ENCODE data around the gene TYW3. TPM values are rescaled to one million over a fixed set of nuclear protein-coding genes. Genes with fewer than 3 reads are reported as not detected.

The TYW3 gene
- total and polyA plus RNA-seq, 4 donors = 6.2 to 13.1 (median 8.3) TPM

DNA sequence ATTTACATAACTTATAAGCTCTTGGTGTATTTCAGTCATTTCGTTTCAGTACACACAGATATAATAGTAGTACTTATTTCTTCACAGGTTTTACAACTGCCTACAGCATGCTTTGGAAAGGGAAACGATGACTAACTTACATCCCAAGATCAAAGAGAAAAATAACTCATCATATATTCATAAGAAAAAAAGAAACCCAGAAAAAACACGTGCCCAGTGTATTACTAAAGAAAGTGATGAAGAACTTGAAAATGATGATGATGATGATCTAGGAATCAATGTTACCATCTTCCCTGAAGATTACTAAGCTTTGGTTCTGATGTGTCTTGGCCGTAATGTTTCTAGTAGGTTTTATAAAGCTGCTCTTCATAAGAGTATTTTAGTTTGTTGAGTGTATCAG lies 30.9 kb downstream of the TYW3 start:
- no peaks in the 10 kb centered on the region for H3K27me3 ChIP-seq (ENCODE audit: control insufficient read depth in 4 of 4, insufficient read depth in 4 of 4, low read length in 3 of 4)
- no peak for DNase-seq (ENCODE audit: low spot score)
- H3K9ac ChIP-seq (ENCODE audit: low read depth in 1 of 2, low read length in 2 of 2) = no peak overlapping the region
- WGBS = 89% methylated on average over 4 of the region's 4 CpGs
- no peaks in the 10 kb centered on the region for H3K4me1 ChIP-seq (ENCODE audit: control insufficient read depth in 4 of 4, insufficient read depth in 4 of 4, low read length in 3 of 4)
- peaks cover 3 to 26% (median 13%) of the 10 kb centered on the region in 4 donors for H3K36me3 ChIP-seq (ENCODE audit: control insufficient read depth in 4 of 4, insufficient read depth in 3 of 4, low read depth in 1 of 4, low read length in 3 of 4)
- no peak overlapping the region for H3K4me3 ChIP-seq (ENCODE audit: low read depth in 1 of 3, low read length in 3 of 3)
- H3K9me3 ChIP-seq (ENCODE audit: control insufficient read depth in 4 of 4, low read length in 3 of 4) = no peaks in the 10 kb centered on the region
- TF ChIP-seq, protein P1, sequence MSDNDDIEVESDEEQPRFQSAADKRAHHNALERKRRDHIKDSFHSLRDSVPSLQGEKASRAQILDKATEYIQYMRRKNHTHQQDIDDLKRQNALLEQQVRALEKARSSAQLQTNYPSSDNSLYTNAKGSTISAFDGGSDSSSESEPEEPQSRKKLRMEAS (IDR thresholded peaks at IDR 0.05) = no peak
- TF ChIP-seq, protein P2, sequence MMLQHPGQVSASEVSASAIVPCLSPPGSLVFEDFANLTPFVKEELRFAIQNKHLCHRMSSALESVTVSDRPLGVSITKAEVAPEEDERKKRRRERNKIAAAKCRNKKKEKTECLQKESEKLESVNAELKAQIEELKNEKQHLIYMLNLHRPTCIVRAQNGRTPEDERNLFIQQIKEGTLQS (IDR thresholded peaks at IDR 0.05) = no peak
- TF ChIP-seq REST (IDR thresholded peaks at IDR 0.05) (no peak), FOXA1 (IDR thresholded peaks at IDR 0.05) (no peak), NR2F2 (IDR thresholded peaks at IDR 0.05) (no peak), HNF4A (conservative IDR thresholded peaks at IDR 0.05) (no peak), YY1 (IDR thresholded peaks at IDR 0.05) (no peak), HNF4G (IDR thresholded peaks at IDR 0.05) (no peak), RXRA (IDR thresholded peaks at IDR 0.05) (no peak), RAD21 (IDR thresholded peaks at IDR 0.05) (no peak), JUND (IDR thresholded peaks at IDR 0.05) (no peak), FOXA2 (IDR thresholded peaks at IDR 0.05) (no peak), GABPA (IDR thresholded peaks at IDR 0.05 in 1 of 2, conservative IDR thresholded peaks at IDR 0.05 in 1 of 2) (no peak), TAF1 (conservative IDR thresholded peaks at IDR 0.05) (no peak), SP1 (IDR thresholded peaks at IDR 0.05) (no peak), EGR1 (IDR thresholded peaks at IDR 0.05; ENCODE audit: low read depth in 2 of 2) (no peak)
- no peak overlapping the region for H3K27ac ChIP-seq (ENCODE audit: low read depth in 1 of 2, low read length in 2 of 2)

DNA sequence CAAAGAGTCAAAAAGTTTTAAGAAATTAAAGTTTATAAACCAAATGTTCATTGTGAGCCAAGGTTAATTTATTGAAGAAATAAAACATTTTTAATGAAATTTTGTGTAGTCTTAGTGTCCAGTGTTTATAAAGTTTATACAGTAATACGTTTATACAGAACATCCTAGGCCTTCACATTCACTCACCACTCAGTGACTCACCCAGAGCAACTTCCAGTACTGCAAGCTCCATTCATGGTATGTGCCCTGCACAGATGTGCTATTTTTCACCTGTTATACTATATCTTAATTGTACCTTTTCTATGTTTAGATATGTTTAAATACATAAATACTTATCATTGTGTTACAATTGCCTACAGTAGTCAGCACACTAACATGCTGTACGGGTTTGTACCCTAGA lies 33.6 kb downstream of the TYW3 start:
- Histone ChIP-seq H3K9ac (ENCODE audit: low read depth in 1 of 2, low read length in 2 of 2) (no peak overlapping the region), H3K4me1 (ENCODE audit: control insufficient read depth in 4 of 4, insufficient read depth in 4 of 4, low read length in 3 of 4) (no peaks in the 10 kb centered on the region), H3K27ac (ENCODE audit: low read depth in 1 of 2, low read length in 2 of 2) (no peak overlapping the region), H3K9me3 (ENCODE audit: control insufficient read depth in 4 of 4, low read length in 3 of 4) (no peaks in the 10 kb centered on the region), H3K4me3 (ENCODE audit: low read depth in 1 of 3, low read length in 3 of 3) (no peak overlapping the region), H3K36me3 (ENCODE audit: control insufficient read depth in 4 of 4, insufficient read depth in 3 of 4, low read depth in 1 of 4, low read length in 3 of 4) (peaks cover 3 to 14% (median 9%) of the 10 kb centered on the region in 4 donors), H3K27me3 (ENCODE audit: control insufficient read depth in 4 of 4, insufficient read depth in 4 of 4, low read length in 3 of 4) (no peaks in the 10 kb centered on the region)
- TF ChIP-seq RXRA (IDR thresholded peaks at IDR 0.05) = no peak
- no peak for TF ChIP-seq TAF1 (conservative IDR thresholded peaks at IDR 0.05)
- no peak for TF ChIP-seq FOXA2 (IDR thresholded peaks at IDR 0.05)
- no peak for TF ChIP-seq REST (IDR thresholded peaks at IDR 0.05)
- no peak for TF ChIP-seq HNF4A (conservative IDR thresholded peaks at IDR 0.05)
- no peak for TF ChIP-seq FOXA1 (IDR thresholded peaks at IDR 0.05)
- TF ChIP-seq, protein P2 (IDR thresholded peaks at IDR 0.05) = no peak
- TF ChIP-seq SP1 (IDR thresholded peaks at IDR 0.05) = no peak
- no peak for TF ChIP-seq RAD21 (IDR thresholded peaks at IDR 0.05)
- TF ChIP-seq JUND (IDR thresholded peaks at IDR 0.05) = no peak
- TF ChIP-seq EGR1 (IDR thresholded peaks at IDR 0.05; ENCODE audit: low read depth in 2 of 2) = no peak
- TF ChIP-seq, protein P1 (IDR thresholded peaks at IDR 0.05) = no peak
- TF ChIP-seq GABPA (IDR thresholded peaks at IDR 0.05 in 1 of 2, conservative IDR thresholded peaks at IDR 0.05 in 1 of 2) = no peak
- no peak for TF ChIP-seq NR2F2 (IDR thresholded peaks at IDR 0.05)
- no peak for DNase-seq (ENCODE audit: low spot score)
- 95% methylated on average over 2 of the region's 2 CpGs for WGBS

All from liver (tissue), 9 donors.